KBM-7 (cell line): ENCODE measurements around the gene SYN1.
A peak's percentile ranks its signal among the peaks of the same experiment; 100 is the strongest.

Experiments
- DNase-seq: peaks from one replicate; pipeline ENCODE4 v3.0.0-alpha.2; 2015
- in situ Hi-C: fragments of 300-500 bp; cut with MboI; formaldehyde crosslinking; loops from 2 replicates; pipeline ENCODE4 v1.14.3; 2020; ENCODE audit warnings: low sequenced_read_pairs, low pct_unique_long_range_greater_than_20kb, mixed read lengths

SYN1 gene

GRCh38 chrX:47560934-47561658 lies 58.6 kb downstream of the SYN1 start, which contains the start of gene ARAF:
Gene ARAF (plus strand): TSS chrX:47561205. CDS start chrX:47562968, 1,763 bp downstream.
- in situ Hi-C loops, result loop anchor here (10.0 kb wide), 1 partner anchor 84 kb away; no protein-coding TSS in a partner anchor
- peak; percentile 99 for DNase-seq

- DNase-seq, result no peak
- in situ Hi-C loops, result loop anchor here (10.0 kb wide), 1 partner anchor 84 kb away; no protein-coding TSS in a partner anchor
Observed at GRCh38 chrX:47560179-47560933, 59.3 kb downstream of the SYN1 start.

- in situ Hi-C loops, result no loop called here
- DNase-seq, result no peak
Observed at GRCh38 chrX:47558436-47558835, 61.2 kb downstream of the SYN1 start.

- in situ Hi-C loops, result no loop called here
- DNase-seq, result peak; percentile 88
Observed at GRCh38 chrX:47556045-47556623, 63.5 kb downstream of the SYN1 start.

GRCh38 chrX:47543496-47543895 lies 76.2 kb downstream of the SYN1 start:
- in situ Hi-C loops, result no loop called here
- DNase-seq, result no peak

GRCh38 chrX:47540754-47541538 lies 78.7 kb downstream of the SYN1 start:
- peak; percentile 97 for DNase-seq
- in situ Hi-C loops, result no loop called here

- in situ Hi-C loops, result no loop called here
- no peak for DNase-seq
Observed at GRCh38 chrX:47539860-47540259, 79.8 kb downstream of the SYN1 start.

- in situ Hi-C loops, result no loop called here
Observed at GRCh38 chrX:47530049-47530448, 89.6 kb downstream of the SYN1 start.

GRCh38 chrX:47529548-47529947 lies 90.1 kb downstream of the SYN1 start:
- no peak for DNase-seq
- in situ Hi-C loops, result no loop called here

More at GRCh38 chrX:47530049-47530448, 89.6 kb downstream of the SYN1 start:
- peak; percentile 86 for DNase-seq

GRCh38 chrX:47523713-47524166 lies 95.9 kb downstream of the SYN1 start:
- in situ Hi-C loops, result no loop called here

GRCh38 chrX:47523297-47523696 lies 96.4 kb downstream of the SYN1 start:
- in situ Hi-C loops, result no loop called here
- DNase-seq, result peak; percentile 93

More at GRCh38 chrX:47523713-47524166, 95.9 kb downstream of the SYN1 start:
- no peak for DNase-seq
